WTC11 (cell line): ENCODE measurements around the gene PF4V1. TPM values are rescaled to one million over a fixed set of nuclear protein-coding genes. Genes with fewer than 3 reads are reported as not detected.

Experiments
- ATAC-seq: fragments of 200-7000 bp; cut with Tn5 transposase; 2 replicates; pipeline ENCODE4 v1.10.0; 2021; ENCODE audit warnings: mild to moderate bottlenecking, moderate library complexity
- CTCF ChIA-PET: fragments of 300-600 bp; sonication (Branson Sonifier 250); formaldehyde crosslinking; loops from one replicate; lab custom pipeline; 2021; ENCODE audit warnings: antibody characterized with exemption; lab: Charles Lee
- POLR2A ChIA-PET: fragments of 350-600 bp; sonication (Branson Sonifier 250); formaldehyde crosslinking; loops from one replicate; lab custom pipeline; 2021; ENCODE audit warnings: antibody characterized with exemption; lab: Charles Lee
- DNase-seq: peaks from one replicate; pipeline ENCODE4 v3.0.0; 2021; ENCODE audit warnings: low spot score
- H3K27ac Mint-ChIP-seq: 2 replicates; pipeline ENCODE4 v1.8.0; 2021; ENCODE audit warnings: mixed read lengths
- H3K27me3 Mint-ChIP-seq: 2 replicates; pipeline ENCODE4 v1.8.0; 2021; ENCODE audit warnings: low read depth, mild to moderate bottlenecking, moderate library complexity, mixed read lengths
- H3K36me3 Mint-ChIP-seq: 2 replicates; pipeline ENCODE4 v1.8.0; 2021; ENCODE audit warnings: mixed read lengths
- H3K4me1 Mint-ChIP-seq: 2 replicates; pipeline ENCODE4 v1.8.0; 2022; ENCODE audit warnings: mixed read lengths
- H3K4me3 Mint-ChIP-seq: 2 replicates; pipeline ENCODE4 v1.8.0; 2021; ENCODE audit warnings: mild to moderate bottlenecking, moderate library complexity, mixed read lengths
- H3K9me3 Mint-ChIP-seq: 2 replicates; pipeline ENCODE4 v1.8.0; 2021; ENCODE audit warnings: mixed read lengths
- CREM ChIP-seq: sonication (generic); formaldehyde crosslinking; IDR thresholded peaks from 2 replicates; pipeline ENCODE4 v1.8.1; 2022; ENCODE audit warnings: mild to moderate bottlenecking, missing genetic modification reagents, moderate library complexity
- JUN ChIP-seq: sonication (generic); formaldehyde crosslinking; IDR thresholded peaks from 2 replicates; pipeline ENCODE4 v1.8.0; 2023; ENCODE audit warnings: mild to moderate bottlenecking, missing genetic modification reagents
- KAT7 ChIP-seq: sonication (generic); formaldehyde crosslinking; IDR thresholded peaks from 2 replicates; pipeline ENCODE4 v1.8.1; 2023; ENCODE audit warnings: missing genetic modification reagents, mild to moderate bottlenecking, borderline replicate concordance
- NFE2L1 ChIP-seq: sonication (generic); formaldehyde crosslinking; IDR thresholded peaks from 2 replicates; pipeline ENCODE4 v1.8.1; 2023; ENCODE audit warnings: missing genetic modification reagents
- OVOL2 ChIP-seq: fragments of 250-450 bp; sonication (Bioruptor Pico); IDR thresholded peaks from 2 replicates; pipeline ENCODE4 v1.9.0; 2021; ENCODE audit warnings: mild to moderate bottlenecking, borderline replicate concordance
- SOX15 ChIP-seq: fragments of 250-450 bp; sonication (Bioruptor Pico); IDR thresholded peaks from 2 replicates; pipeline ENCODE4 v1.9.0; 2021; ENCODE audit warnings: mild to moderate bottlenecking
- TEAD1 ChIP-seq: sonication (generic); formaldehyde crosslinking; IDR thresholded peaks from 2 replicates; pipeline ENCODE4 v1.8.0; 2022; ENCODE audit warnings: mild to moderate bottlenecking, missing genetic modification reagents
- TEAD4 ChIP-seq: sonication (generic); formaldehyde crosslinking; IDR thresholded peaks from 2 replicates; pipeline ENCODE4 v1.8.0; 2022; ENCODE audit warnings: mild to moderate bottlenecking, missing genetic modification reagents
- total RNA-seq: library from RNA; stranded (reverse); gene quantifications from 3 replicates; pipeline ENCODE4 v1.2.3, GENCODE V29; 2021
- TF ChIP-seq, protein P1 (sequence below): sonication (generic); formaldehyde crosslinking; IDR thresholded peaks from 2 replicates; pipeline ENCODE4 v1.8.0; 2023; ENCODE audit warnings: missing genetic modification reagents
- TF ChIP-seq, protein P2 (sequence below): sonication (generic); formaldehyde crosslinking; IDR thresholded peaks from 2 replicates; pipeline ENCODE4 v1.8.1; 2022; ENCODE audit warnings: mild to moderate bottlenecking, missing genetic modification reagents, moderate library complexity, borderline replicate concordance
- TF ChIP-seq, protein P3 (sequence below): sonication (generic); formaldehyde crosslinking; IDR thresholded peaks from 2 replicates; pipeline ENCODE4 v1.8.1; 2022; ENCODE audit warnings: mild to moderate bottlenecking, moderate library complexity, missing genetic modification reagents
- TF ChIP-seq, protein P4 (sequence below): fragments of 200-600 bp; IDR thresholded peaks from 2 replicates; pipeline ENCODE4 v1.8.0; 2022; ENCODE audit warnings: antibody characterized with exemption
- TF ChIP-seq, protein P5 (sequence below): sonication (generic); formaldehyde crosslinking; IDR thresholded peaks from 2 replicates; pipeline ENCODE4 v1.8.0; 2022; ENCODE audit warnings: missing genetic modification reagents
- TF ChIP-seq, protein P6 (sequence below): sonication (generic); formaldehyde crosslinking; IDR thresholded peaks from 2 replicates; pipeline ENCODE4 v1.8.0; 2022; ENCODE audit warnings: mild to moderate bottlenecking, missing genetic modification reagents
- TF ChIP-seq, protein P7 (sequence below): sonication (generic); formaldehyde crosslinking; IDR thresholded peaks from 2 replicates; pipeline ENCODE4 v1.8.1; 2022; ENCODE audit warnings: missing genetic modification reagents, borderline replicate concordance
- TF ChIP-seq, protein P8 (sequence below): sonication (generic); formaldehyde crosslinking; IDR thresholded peaks from 2 replicates; pipeline ENCODE4 v1.8.0; 2023; ENCODE audit warnings: missing genetic modification reagents, mild to moderate bottlenecking, borderline replicate concordance
- TF ChIP-seq, protein P9 (sequence below): sonication (generic); formaldehyde crosslinking; IDR thresholded peaks from 2 replicates; pipeline ENCODE4 v1.8.0; 2023; ENCODE audit warnings: mild to moderate bottlenecking, missing genetic modification reagents

PF4V1 gene
- total RNA-seq, 1 experiment from 2014 or later: not detected

DNA sequence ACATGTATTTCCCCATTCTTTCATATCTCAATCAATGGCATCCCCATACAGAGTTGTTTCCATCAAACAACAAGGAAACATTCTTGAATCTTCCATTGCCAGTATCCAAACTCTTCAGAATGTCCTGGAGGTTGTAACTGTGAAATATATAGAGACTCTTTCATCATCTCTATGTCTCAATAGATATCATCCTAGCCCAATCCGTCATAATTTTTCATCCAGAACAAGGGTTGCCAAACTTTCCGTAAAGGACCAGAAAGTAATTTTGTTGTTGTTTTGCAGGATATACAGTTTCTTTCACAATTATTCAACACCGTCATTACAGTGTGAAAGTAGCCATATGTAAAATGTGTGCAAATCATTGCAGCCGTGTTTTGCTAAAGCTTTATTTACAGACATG is 31.8 kb upstream of the PF4V1 start:
- Mint-ChIP-seq H3K4me1 (peaks cover 12% of the 10 kb centered on the region), H3K4me3 (no peak overlapping the region), H3K27ac (no peak overlapping the region), H3K36me3 (no peaks in the 10 kb centered on the region), H3K27me3 (no peaks in the 10 kb centered on the region), H3K9me3 (peaks cover 6% of the 10 kb centered on the region)
- TF ChIP-seq, protein P1, sequence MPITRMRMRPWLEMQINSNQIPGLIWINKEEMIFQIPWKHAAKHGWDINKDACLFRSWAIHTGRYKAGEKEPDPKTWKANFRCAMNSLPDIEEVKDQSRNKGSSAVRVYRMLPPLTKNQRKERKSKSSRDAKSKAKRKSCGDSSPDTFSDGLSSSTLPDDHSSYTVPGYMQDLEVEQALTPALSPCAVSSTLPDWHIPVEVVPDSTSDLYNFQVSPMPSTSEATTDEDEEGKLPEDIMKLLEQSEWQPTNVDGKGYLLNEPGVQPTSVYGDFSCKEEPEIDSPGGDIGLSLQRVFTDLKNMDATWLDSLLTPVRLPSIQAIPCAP (CRISPR knock-in tag): no peak
- TF ChIP-seq, protein P2, sequence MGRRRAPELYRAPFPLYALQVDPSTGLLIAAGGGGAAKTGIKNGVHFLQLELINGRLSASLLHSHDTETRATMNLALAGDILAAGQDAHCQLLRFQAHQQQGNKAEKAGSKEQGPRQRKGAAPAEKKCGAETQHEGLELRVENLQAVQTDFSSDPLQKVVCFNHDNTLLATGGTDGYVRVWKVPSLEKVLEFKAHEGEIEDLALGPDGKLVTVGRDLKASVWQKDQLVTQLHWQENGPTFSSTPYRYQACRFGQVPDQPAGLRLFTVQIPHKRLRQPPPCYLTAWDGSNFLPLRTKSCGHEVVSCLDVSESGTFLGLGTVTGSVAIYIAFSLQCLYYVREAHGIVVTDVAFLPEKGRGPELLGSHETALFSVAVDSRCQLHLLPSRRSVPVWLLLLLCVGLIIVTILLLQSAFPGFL: no peak
- TF ChIP-seq, protein P3, sequence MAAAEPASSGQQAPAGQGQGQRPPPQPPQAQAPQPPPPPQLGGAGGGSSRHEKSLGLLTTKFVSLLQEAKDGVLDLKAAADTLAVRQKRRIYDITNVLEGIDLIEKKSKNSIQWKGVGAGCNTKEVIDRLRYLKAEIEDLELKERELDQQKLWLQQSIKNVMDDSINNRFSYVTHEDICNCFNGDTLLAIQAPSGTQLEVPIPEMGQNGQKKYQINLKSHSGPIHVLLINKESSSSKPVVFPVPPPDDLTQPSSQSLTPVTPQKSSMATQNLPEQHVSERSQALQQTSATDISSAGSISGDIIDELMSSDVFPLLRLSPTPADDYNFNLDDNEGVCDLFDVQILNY (CRISPR knock-in tag): no peak
- TF ChIP-seq TEAD4 (CRISPR knock-in tag): no peak
- TF ChIP-seq TEAD1 (CRISPR knock-in tag): no peak
- TF ChIP-seq, protein P4, sequence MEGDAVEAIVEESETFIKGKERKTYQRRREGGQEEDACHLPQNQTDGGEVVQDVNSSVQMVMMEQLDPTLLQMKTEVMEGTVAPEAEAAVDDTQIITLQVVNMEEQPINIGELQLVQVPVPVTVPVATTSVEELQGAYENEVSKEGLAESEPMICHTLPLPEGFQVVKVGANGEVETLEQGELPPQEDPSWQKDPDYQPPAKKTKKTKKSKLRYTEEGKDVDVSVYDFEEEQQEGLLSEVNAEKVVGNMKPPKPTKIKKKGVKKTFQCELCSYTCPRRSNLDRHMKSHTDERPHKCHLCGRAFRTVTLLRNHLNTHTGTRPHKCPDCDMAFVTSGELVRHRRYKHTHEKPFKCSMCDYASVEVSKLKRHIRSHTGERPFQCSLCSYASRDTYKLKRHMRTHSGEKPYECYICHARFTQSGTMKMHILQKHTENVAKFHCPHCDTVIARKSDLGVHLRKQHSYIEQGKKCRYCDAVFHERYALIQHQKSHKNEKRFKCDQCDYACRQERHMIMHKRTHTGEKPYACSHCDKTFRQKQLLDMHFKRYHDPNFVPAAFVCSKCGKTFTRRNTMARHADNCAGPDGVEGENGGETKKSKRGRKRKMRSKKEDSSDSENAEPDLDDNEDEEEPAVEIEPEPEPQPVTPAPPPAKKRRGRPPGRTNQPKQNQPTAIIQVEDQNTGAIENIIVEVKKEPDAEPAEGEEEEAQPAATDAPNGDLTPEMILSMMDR: no peak
- TF ChIP-seq, protein P5, sequence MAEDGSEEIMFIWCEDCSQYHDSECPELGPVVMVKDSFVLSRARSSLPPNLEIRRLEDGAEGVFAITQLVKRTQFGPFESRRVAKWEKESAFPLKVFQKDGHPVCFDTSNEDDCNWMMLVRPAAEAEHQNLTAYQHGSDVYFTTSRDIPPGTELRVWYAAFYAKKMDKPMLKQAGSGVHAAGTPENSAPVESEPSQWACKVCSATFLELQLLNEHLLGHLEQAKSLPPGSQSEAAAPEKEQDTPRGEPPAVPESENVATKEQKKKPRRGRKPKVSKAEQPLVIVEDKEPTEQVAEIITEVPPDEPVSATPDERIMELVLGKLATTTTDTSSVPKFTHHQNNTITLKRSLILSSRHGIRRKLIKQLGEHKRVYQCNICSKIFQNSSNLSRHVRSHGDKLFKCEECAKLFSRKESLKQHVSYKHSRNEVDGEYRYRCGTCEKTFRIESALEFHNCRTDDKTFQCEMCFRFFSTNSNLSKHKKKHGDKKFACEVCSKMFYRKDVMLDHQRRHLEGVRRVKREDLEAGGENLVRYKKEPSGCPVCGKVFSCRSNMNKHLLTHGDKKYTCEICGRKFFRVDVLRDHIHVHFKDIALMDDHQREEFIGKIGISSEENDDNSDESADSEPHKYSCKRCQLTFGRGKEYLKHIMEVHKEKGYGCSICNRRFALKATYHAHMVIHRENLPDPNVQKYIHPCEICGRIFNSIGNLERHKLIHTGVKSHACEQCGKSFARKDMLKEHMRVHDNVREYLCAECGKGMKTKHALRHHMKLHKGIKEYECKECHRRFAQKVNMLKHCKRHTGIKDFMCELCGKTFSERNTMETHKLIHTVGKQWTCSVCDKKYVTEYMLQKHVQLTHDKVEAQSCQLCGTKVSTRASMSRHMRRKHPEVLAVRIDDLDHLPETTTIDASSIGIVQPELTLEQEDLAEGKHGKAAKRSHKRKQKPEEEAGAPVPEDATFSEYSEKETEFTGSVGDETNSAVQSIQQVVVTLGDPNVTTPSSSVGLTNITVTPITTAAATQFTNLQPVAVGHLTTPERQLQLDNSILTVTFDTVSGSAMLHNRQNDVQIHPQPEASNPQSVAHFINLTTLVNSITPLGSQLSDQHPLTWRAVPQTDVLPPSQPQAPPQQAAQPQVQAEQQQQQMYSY: no peak
- TF ChIP-seq SOX15: no peak
- TF ChIP-seq, protein P6, sequence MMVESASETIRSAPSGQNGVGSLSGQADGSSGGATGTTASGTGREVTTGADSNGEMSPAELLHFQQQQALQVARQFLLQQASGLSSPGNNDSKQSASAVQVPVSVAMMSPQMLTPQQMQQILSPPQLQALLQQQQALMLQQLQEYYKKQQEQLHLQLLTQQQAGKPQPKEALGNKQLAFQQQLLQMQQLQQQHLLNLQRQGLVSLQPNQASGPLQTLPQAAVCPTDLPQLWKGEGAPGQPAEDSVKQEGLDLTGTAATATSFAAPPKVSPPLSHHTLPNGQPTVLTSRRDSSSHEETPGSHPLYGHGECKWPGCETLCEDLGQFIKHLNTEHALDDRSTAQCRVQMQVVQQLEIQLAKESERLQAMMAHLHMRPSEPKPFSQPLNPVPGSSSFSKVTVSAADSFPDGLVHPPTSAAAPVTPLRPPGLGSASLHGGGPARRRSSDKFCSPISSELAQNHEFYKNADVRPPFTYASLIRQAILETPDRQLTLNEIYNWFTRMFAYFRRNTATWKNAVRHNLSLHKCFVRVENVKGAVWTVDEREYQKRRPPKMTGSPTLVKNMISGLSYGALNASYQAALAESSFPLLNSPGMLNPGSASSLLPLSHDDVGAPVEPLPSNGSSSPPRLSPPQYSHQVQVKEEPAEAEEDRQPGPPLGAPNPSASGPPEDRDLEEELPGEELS (CRISPR knock-in tag): no peak
- no peak for TF ChIP-seq KAT7 (CRISPR knock-in tag)
- TF ChIP-seq, protein P7, sequence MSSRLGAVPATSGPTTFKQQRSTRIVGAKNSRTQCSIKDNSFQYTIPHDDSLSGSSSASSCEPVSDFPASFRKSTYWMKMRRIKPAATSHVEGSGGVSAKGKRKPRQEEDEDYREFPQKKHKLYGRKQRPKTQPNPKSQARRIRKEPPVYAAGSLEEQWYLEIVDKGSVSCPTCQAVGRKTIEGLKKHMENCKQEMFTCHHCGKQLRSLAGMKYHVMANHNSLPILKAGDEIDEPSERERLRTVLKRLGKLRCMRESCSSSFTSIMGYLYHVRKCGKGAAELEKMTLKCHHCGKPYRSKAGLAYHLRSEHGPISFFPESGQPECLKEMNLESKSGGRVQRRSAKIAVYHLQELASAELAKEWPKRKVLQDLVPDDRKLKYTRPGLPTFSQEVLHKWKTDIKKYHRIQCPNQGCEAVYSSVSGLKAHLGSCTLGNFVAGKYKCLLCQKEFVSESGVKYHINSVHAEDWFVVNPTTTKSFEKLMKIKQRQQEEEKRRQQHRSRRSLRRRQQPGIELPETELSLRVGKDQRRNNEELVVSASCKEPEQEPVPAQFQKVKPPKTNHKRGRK (CRISPR knock-in tag): no peak
- no peak for TF ChIP-seq NFE2L1
- no peak for TF ChIP-seq JUN (CRISPR knock-in tag)
- TF ChIP-seq, protein P8, sequence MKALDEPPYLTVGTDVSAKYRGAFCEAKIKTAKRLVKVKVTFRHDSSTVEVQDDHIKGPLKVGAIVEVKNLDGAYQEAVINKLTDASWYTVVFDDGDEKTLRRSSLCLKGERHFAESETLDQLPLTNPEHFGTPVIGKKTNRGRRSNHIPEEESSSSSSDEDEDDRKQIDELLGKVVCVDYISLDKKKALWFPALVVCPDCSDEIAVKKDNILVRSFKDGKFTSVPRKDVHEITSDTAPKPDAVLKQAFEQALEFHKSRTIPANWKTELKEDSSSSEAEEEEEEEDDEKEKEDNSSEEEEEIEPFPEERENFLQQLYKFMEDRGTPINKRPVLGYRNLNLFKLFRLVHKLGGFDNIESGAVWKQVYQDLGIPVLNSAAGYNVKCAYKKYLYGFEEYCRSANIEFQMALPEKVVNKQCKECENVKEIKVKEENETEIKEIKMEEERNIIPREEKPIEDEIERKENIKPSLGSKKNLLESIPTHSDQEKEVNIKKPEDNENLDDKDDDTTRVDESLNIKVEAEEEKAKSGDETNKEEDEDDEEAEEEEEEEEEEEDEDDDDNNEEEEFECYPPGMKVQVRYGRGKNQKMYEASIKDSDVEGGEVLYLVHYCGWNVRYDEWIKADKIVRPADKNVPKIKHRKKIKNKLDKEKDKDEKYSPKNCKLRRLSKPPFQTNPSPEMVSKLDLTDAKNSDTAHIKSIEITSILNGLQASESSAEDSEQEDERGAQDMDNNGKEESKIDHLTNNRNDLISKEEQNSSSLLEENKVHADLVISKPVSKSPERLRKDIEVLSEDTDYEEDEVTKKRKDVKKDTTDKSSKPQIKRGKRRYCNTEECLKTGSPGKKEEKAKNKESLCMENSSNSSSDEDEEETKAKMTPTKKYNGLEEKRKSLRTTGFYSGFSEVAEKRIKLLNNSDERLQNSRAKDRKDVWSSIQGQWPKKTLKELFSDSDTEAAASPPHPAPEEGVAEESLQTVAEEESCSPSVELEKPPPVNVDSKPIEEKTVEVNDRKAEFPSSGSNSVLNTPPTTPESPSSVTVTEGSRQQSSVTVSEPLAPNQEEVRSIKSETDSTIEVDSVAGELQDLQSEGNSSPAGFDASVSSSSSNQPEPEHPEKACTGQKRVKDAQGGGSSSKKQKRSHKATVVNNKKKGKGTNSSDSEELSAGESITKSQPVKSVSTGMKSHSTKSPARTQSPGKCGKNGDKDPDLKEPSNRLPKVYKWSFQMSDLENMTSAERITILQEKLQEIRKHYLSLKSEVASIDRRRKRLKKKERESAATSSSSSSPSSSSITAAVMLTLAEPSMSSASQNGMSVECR (CRISPR knock-in tag): no peak
- no peak for TF ChIP-seq OVOL2 (CRISPR knock-in tag)
- TF ChIP-seq, protein P9, sequence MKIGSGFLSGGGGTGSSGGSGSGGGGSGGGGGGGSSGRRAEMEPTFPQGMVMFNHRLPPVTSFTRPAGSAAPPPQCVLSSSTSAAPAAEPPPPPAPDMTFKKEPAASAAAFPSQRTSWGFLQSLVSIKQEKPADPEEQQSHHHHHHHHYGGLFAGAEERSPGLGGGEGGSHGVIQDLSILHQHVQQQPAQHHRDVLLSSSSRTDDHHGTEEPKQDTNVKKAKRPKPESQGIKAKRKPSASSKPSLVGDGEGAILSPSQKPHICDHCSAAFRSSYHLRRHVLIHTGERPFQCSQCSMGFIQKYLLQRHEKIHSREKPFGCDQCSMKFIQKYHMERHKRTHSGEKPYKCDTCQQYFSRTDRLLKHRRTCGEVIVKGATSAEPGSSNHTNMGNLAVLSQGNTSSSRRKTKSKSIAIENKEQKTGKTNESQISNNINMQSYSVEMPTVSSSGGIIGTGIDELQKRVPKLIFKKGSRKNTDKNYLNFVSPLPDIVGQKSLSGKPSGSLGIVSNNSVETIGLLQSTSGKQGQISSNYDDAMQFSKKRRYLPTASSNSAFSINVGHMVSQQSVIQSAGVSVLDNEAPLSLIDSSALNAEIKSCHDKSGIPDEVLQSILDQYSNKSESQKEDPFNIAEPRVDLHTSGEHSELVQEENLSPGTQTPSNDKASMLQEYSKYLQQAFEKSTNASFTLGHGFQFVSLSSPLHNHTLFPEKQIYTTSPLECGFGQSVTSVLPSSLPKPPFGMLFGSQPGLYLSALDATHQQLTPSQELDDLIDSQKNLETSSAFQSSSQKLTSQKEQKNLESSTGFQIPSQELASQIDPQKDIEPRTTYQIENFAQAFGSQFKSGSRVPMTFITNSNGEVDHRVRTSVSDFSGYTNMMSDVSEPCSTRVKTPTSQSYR (CRISPR knock-in tag): no peak
- no peak for TF ChIP-seq CREM (CRISPR knock-in tag)
- ChIA-PET CTCF (no interaction called here), POLR2A (no interaction called here)
- no peak for ATAC-seq
- no peak for DNase-seq
